A673 (cell line): Measurements from ENCODE around the gene SMARCAL1. TPM values are rescaled to one million over a fixed set of nuclear protein-coding genes. Genes with fewer than 3 reads are reported as not detected.

Experiments used
- BruUV-seq: library from RNA; stranded (reverse); fragments of 400-500 nt; replicated peaks from 2 replicates; lab custom pipeline; 2021; lab: Mats Ljungman, UMichigan
- CTCF ChIA-PET: fragments of 300-600 bp; sonication (Branson Sonifier 250); formaldehyde crosslinking; loops from one replicate; lab custom pipeline; 2022; ENCODE audit warnings: antibody characterized with exemption; lab: Charles Lee
- POLR2A ChIA-PET: fragments of 300-600 bp; sonication (Branson Sonifier 250); formaldehyde crosslinking; loops from one replicate; lab custom pipeline; 2022; ENCODE audit warnings: antibody characterized with exemption; ENCODE audit not compliant: low non-redundant PET; lab: Charles Lee
- DNase-seq: peaks from one replicate; pipeline ENCODE4 v3.0.0-alpha.2; 2015; ENCODE audit warnings: low spot score
- H3K27ac ChIP-seq: fragments of 200-600 bp; sonication (generic); 2 replicates; pipeline ENCODE4 v1.5.1; 2016; ENCODE audit warnings: mixed run types, low read depth, mild to moderate bottlenecking, mixed read lengths, antibody characterized with exemption, low read length; ENCODE audit not compliant: poor library complexity, severe bottlenecking
- H3K27me3 ChIP-seq: fragments of 200-600 bp; sonication (generic); replicated peaks from 2 replicates; pipeline ENCODE4 v1.6.1; 2017; ENCODE audit warnings: mixed run types, low read depth, mild to moderate bottlenecking, mixed read lengths, antibody characterized with exemption, low read length; ENCODE audit not compliant: insufficient read depth, poor library complexity
- H3K36me3 ChIP-seq: fragments of 200-600 bp; sonication (generic); 2 replicates; pipeline ENCODE4 v1.6.1; 2016; ENCODE audit warnings: mixed run types, mild to moderate bottlenecking, mixed read lengths, antibody characterized with exemption, low read length; ENCODE audit not compliant: insufficient read depth, poor library complexity, severe bottlenecking
- H3K4me1 ChIP-seq: fragments of 200-600 bp; sonication (generic); 2 replicates; pipeline ENCODE4 v1.6.1; 2017; ENCODE audit warnings: mixed run types, mild to moderate bottlenecking, mixed read lengths, antibody characterized with exemption, low read length; ENCODE audit not compliant: insufficient read depth, poor library complexity, severe bottlenecking
- H3K4me3 ChIP-seq: fragments of 200-600 bp; sonication (generic); 2 replicates; pipeline ENCODE4 v1.5.1; 2016; ENCODE audit warnings: low read depth, mixed run types, mild to moderate bottlenecking, mixed read lengths, low read length; ENCODE audit not compliant: poor library complexity, severe bottlenecking
- H3K9me3 ChIP-seq: fragments of 200-600 bp; sonication (generic); 2 replicates; pipeline ENCODE4 v1.6.1; 2016; ENCODE audit warnings: mixed run types, low read depth, mild to moderate bottlenecking, mixed read lengths, antibody characterized with exemption, low read length; ENCODE audit not compliant: poor library complexity, severe bottlenecking
- EZH2 ChIP-seq: fragments of 200-600 bp; sonication (generic); IDR thresholded peaks from 2 replicates; pipeline ENCODE4 v1.6.1; 2017; ENCODE audit warnings: borderline replicate concordance, low read depth, mild to moderate bottlenecking, mixed read lengths, antibody characterized with exemption, low read length; ENCODE audit not compliant: poor library complexity, severe bottlenecking
- intact Hi-C: fragments of 100-400 bp; cut with micrococcal nuclease; formaldehyde crosslinking; loops from one replicate; pipeline ENCODE4 v1.10.0; 2022; ENCODE audit not compliant: unreplicated experiment
- total RNA-seq: library from RNA; stranded (reverse); gene quantifications from 2 replicates; pipeline ENCODE4 v1.2.3, GENCODE V29; 2021
- TF ChIP-seq, protein P1 (sequence below): fragments of 300-800, 200-600 bp; sonication (generic); conservative IDR thresholded peaks from 2 replicates; pipeline ENCODE4 v1.5.1; 2017; ENCODE audit warnings: low read depth, mild to moderate bottlenecking, antibody characterized with exemption, low read length, moderate library complexity, mixed read lengths

Gene SMARCAL1
- total RNA-seq, 1 experiment from 2014 or later = 20.7 TPM

DNA sequence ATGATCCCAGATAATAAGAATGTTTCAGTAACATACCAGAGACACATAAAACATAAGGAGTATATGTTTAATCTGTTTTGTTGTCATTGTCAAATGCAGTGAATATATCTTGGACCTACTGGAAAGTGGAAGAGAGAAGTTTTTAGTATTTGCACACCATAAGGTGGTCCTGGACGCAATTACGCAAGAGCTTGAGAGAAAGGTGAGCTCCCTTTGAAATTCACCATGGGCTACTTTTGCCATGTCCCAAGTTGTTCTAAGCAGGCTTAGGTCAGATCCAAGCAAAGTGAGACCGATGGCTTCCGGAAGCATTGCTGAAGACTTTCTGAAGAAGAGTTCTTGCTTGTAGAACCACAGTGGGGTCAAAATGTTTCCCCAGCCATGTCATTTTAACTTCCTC, 55.6 kb downstream of the SMARCAL1 start:
- BruUV-seq = no TSS peak
- no peak for DNase-seq
- no peaks in the 10 kb centered on the region for H3K9me3 ChIP-seq
- no peak overlapping the region for H3K27ac ChIP-seq
- ChIA-PET CTCF (interaction anchor here (0.7 kb wide), 1 partner anchor 52 kb away, joined by 13 read pairs; no protein-coding TSS in a partner anchor), POLR2A (no interaction called here)
- H3K27me3 ChIP-seq = no peaks in the 10 kb centered on the region
- H3K36me3 ChIP-seq = no peaks in the 10 kb centered on the region
- intact Hi-C loops = no loop called here
- H3K4me1 ChIP-seq = no peaks in the 10 kb centered on the region
- no peak overlapping the region for H3K4me3 ChIP-seq
- no peak for TF ChIP-seq EZH2
- TF ChIP-seq, protein P1, sequence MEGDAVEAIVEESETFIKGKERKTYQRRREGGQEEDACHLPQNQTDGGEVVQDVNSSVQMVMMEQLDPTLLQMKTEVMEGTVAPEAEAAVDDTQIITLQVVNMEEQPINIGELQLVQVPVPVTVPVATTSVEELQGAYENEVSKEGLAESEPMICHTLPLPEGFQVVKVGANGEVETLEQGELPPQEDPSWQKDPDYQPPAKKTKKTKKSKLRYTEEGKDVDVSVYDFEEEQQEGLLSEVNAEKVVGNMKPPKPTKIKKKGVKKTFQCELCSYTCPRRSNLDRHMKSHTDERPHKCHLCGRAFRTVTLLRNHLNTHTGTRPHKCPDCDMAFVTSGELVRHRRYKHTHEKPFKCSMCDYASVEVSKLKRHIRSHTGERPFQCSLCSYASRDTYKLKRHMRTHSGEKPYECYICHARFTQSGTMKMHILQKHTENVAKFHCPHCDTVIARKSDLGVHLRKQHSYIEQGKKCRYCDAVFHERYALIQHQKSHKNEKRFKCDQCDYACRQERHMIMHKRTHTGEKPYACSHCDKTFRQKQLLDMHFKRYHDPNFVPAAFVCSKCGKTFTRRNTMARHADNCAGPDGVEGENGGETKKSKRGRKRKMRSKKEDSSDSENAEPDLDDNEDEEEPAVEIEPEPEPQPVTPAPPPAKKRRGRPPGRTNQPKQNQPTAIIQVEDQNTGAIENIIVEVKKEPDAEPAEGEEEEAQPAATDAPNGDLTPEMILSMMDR = no peak

- ChIA-PET CTCF (no interaction called here), POLR2A (no interaction called here)
- Histone ChIP-seq H3K27me3 (no peaks in the 10 kb centered on the region), H3K9me3 (no peaks in the 10 kb centered on the region), H3K4me1 (no peaks in the 10 kb centered on the region), H3K4me3 (no peak overlapping the region), H3K27ac (no peak overlapping the region), H3K36me3 (no peaks in the 10 kb centered on the region)
- BruUV-seq = no TSS peak
- TF ChIP-seq, protein P1 = no peak
- no peak for TF ChIP-seq EZH2
- intact Hi-C loops = no loop called here
- no peak for DNase-seq
Observed at GRCh38 chr2:216469661-216470060, 57.4 kb downstream of the SMARCAL1 start.

- TF ChIP-seq, protein P1 = no peak
- TF ChIP-seq EZH2 = no peak
- Histone ChIP-seq H3K4me1 (no peaks in the 10 kb centered on the region), H3K36me3 (no peaks in the 10 kb centered on the region), H3K9me3 (no peaks in the 10 kb centered on the region), H3K27ac (no peak overlapping the region), H3K4me3 (no peak overlapping the region), H3K27me3 (no peaks in the 10 kb centered on the region)
- POLR2A ChIA-PET = no interaction called here
- CTCF ChIA-PET = no interaction called here
- no TSS peak for BruUV-seq
- DNase-seq = no peak
- intact Hi-C loops = no loop called here
Observed at GRCh38 chr2:216473187-216473586, 60.9 kb downstream of the SMARCAL1 start.
